ENCODE results near the gene LHX3.

LHX3 gene

DNA sequence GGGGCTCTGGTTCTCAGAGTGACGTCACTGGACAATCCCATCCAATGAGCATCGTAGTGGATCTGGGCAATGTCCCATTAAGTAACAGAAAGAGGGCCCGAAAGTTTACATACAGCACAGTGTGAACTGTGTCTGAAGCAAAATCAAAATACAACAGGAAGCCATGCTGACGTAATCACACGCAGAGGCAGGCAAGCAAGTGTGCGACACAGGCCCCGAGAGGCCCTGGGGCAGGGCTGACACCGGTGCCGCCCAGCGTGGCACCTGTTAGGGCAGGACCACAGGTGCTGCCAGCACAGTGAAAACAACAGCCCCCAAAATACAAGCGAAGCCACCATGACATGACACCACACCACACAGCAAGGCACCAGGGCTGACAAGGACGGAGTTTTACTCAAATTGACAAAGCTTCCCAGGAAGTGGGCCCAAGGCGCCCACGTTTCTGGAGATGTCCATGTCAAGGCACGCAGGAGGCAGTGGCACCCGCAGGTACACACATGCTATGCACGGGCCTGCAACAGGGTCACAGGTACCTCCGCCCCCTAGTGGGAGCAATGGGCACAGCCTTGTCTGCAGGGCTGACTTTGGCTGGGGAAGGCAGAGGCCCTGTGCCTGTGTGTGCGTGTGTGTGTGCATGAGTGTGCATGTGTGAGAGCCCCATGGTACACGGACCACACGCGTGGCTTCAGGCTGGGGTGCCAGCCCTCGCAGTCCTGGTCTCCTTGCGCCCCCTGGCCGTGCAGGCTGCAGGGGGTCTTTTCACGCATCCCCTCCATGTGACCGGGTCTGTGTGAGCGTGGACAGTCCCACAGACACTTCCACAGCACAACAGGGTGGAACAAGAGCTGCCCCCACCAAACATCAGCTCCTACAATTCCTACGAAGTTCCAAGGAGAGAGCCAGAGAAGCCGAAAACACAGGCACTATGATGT is 21.1 kb upstream of the LHX3 start:
- no peak for DNase-seq

GRCh38 chr9:136225366-136225747 is 20.4 kb upstream of the LHX3 start:
- DNase-seq: no peak

GRCh38 chr9:136223871-136224640 is 19.1 kb upstream of the LHX3 start:
- no peak for DNase-seq

DNA sequence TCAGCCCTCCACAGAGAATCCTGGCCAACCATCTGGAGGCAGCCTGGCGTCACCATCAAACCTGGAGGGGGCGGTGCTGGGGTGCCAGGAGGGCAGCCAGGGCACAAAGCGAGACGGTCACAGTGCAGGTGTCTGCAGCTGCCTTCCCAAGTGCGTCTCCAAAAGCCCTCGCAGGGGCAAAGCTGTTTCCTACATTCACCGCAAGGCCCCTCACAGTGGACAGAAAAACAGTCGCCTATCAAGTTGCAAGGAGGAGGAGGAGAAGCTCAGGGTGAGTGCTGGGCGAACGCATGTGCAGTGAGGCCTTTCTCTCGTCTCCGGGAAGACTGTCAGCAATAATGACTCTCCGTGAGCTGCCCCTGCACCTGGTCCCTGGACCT is 18.0 kb upstream of the LHX3 start:
- no peak for DNase-seq

DNA sequence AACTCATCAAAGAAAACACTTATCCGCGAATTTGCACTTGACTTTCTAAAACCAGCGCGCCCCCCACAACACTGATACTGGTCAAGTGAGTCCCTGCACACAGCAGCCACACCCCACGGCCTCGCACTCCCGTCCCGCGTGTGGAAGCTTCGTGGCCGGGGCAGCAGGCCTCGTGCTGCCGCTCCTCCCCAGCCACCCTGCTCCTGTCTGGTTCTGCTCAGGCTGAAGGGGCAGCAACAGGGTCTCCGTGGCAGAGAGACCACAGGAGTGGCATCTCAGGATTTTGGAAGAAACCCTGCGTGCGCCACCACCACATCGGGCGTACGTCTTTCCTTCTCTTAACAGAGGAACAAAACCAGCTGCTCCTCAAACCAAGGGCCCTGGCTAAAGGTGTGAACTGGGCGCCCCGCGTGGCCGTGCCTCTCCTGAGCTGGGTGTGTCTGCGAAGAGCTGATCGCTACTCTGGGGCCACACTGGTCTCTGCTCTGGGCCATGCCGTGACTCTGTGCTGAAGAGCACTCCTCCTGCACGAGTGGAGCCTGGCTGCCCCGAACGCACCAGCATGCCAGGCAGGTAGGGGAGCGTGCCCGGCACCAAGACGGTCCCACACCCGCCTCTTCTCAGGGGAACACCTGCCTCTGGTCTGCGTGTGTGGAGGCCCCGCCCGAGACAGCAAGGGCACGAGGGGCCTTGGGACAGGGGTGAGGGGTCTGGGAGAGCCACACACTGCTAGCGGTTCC is 17.4 kb upstream of the LHX3 start:
- DNase-seq: no peak

GRCh38 chr9:136220017-136220729 is 15.2 kb upstream of the LHX3 start:
- DNase-seq: no peak

- no peak for DNase-seq
Observed at GRCh38 chr9:136219276-136219675, 14.3 kb upstream of the LHX3 start.

DNA sequence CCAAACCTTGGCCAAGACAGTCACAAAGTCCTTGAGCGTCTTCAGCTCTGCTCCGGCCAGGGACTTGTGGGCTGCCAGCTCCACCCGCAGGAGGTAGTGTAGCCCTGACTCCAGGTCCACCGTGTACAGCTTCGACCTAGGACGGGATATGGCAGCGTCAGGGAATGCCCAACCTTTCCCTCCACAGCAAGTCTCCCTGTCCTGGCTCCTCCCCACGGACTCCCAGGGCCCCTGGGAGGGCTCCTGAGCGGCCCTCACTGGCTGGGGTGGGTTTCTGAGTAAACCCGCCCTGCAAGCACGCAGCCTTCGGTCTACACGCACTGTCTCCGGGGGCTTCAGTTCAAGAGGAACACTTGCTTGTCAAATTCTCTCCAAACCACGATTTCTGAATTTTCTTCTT is 13.7 kb upstream of the LHX3 start:
- DNase-seq: no peak

DNA sequence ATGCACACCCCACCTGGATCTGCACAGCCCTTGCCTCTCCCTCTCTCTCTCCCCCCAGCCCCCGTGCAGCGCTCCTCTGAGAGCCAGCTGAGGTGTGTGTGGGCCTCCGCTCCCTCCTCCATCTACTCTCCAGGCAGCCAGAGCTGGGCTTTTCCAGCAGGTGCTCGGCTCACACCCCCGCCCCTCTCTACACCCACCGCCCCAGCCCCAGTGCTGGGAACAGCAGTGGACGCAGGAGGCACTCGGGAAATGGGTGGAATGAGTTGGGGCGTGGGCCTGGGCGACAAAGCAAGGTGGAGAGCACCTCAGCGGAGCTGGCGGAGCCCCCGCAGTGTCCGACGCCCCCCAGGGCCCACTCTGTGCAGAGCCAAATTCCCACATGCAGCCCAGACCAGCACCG is 13.3 kb upstream of the LHX3 start:
- DNase-seq: no peak

GRCh38 chr9:136216541-136217244 is 11.8 kb upstream of the LHX3 start:
- DNase-seq: no peak

GRCh38 chr9:136213733-136214132 is 8.8 kb upstream of the LHX3 start:
- no peak for DNase-seq

DNA sequence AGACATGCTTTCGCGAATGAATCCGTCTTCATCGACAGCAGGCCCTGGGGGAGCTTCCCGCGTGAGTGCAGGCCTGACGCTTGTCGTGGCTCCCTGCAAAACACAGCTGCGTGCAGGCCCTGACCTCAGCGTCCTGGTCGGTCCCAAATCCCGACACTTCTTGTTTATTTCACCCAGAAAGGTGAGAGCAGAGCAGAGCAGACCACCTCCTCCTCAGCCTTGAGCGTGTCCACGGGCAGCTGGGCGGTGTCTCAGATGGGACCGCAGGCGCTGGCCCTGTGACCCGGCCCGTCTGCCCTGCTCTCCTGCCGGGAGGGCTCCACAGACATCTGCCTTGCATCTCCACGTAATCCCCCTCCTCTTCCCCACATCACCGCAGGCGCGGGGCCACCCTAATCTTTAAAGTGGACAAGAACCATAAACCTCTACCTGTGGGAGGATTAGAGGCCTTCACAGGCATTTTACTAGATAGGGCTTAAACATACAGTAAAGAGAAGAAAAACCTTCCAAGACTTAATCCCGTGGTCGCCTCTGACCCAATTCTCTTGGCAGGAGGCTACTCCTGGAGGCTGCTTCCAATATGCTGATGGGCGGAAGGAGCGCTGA is 7.5 kb upstream of the LHX3 start:
- DNase-seq: no peak

DNA sequence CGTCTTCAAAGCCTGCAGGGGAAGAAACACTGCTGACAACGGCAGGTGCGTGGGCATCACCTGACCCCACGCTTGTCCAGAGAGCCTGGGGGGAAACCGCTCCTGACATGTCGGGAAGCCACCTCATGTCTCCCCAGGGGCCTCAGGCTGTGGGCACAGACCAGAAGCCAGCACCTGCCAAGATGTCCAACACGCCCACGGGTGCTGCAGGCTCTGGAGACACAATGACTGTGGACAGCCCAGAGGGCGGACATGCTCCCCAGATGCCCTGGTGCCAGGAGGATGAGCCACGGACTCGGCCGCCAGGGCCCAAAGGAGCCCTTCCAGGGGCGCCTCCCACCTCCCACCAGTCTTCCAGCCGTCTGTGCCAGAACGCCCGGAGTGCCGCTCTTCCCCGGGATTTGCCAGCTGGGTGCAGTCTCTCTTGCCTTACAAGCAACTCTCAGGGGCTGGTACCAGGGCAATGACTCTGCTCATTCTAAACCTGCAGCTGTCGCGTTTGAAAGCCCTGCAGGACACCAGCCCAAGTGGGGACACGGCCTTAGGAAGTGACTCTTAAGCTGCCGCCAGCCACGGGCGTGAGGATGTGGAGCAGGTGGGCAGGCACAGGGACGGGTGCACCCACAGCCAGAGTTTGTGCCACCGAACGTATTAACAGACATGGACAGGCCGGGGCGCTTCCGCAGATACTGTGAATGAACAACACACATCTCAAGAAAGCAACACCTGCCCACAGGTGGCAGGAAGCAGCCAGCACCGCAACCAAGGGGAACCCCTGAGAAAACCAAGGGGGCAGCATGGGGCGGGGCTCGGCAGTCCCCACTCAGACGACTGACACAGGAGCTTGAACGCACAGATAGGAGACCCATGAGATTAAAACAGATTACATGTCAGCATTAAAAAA is 6.8 kb upstream of the LHX3 start:
- no peak for DNase-seq

GRCh38 chr9:136211006-136211405 is 6.1 kb upstream of the LHX3 start:
- no peak for DNase-seq

GRCh38 chr9:136210276-136210675 is 5.3 kb upstream of the LHX3 start:
- DNase-seq: no peak

DNA sequence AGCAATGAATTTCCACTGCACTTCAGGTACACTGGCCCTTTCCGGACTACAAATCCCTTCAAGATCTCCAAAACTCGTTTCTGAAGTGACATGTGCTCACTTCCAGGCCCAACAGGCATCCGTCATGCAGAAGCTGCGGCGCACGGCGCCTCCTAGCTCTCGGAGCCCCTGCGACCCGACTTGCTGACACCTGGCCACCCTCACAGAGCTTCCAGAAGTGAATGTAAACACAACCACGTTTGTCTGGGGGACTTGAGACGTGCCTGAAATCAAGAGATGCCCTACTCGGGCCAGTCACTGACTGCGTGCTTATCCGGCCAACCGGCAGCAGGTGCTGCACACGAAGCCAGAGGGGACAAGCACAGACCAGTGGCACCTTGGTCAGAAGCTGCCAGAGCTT is 4.9 kb upstream of the LHX3 start:
- DNase-seq: no peak

DNA sequence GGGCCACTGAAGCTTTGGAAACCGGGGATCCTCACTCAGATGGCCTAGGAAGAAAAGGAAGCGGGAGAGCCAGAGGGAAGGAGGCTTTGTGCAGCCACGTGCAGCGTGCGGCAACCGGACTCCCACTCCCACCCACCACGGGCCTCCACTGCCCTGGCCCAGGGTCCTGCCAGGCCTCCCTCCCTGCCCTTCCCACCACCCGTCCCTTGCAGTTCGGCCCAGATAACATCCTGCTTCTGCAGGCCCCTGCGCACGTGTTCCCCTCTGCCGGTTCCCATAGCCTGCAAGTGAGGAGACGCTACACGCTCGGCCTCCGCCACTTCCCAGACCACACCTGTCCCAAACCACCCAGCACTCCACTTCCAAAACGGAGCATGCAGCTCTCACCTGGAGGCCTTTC is 4.3 kb upstream of the LHX3 start:
- DNase-seq: no peak

DNA sequence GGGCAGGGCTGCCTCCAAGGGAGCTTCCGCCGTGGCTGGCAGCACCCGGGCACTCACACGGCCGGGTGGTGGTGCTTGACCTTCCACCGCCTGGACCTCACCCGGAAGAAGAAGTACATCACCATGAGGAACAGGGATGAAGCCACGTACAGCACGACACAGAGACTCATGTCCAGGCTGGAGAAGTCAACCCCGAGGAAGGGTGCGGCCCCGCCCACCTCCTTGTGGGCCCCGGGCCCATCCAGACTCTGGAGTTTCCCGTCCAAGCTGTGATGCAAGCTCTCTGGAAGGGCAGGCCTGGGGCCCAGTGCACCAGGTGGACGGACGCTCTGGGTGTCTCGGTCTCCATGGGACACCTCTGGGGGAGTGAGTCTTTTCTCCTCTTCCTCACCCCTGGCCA is 3.7 kb upstream of the LHX3 start:
- no peak for DNase-seq

GRCh38 chr9:136207616-136208015 is 2.7 kb upstream of the LHX3 start:
- no peak for DNase-seq

DNA sequence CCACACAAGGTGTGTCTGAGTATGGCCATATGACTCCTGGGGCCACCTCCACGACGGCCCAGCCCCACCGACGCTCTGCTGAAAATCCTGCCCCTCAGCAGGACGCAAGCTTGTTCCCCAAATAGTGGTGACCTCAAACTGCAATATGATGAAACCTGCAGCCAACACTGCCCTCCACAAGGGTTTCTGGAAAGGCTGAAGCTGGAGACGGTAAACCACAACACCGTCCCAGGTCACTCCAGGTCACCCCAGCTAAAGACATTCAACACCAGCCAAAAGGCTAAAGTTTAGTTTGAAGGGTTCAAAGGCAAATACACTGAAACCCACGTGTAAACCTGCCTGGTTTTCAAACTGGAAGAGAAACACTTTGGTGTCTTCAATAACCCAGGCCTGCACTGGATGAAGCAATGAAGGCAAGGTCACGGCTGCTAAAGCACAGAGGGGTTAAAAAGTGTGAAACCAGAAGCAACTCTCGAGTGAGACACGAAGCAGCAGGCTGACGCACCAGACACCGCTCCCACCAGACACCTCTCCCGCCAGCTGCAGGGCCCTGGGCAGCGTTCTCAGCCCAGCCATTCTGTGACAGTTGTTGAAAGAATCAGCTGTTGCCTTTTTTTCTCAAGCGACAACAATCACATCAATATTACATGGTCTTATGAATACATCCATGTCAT is 1.8 kb upstream of the LHX3 start:
- no peak for DNase-seq
